CD4-positive, alpha-beta memory T cell (primary cell): ENCODE measurements around the gene CFAP410. TPM values are rescaled to one million over a fixed set of nuclear protein-coding genes. Genes with fewer than 3 reads are reported as not detected.

Experiments
- CTCF ChIA-PET: fragments of 350-600 bp; sonication (Branson Sonifier 250); formaldehyde crosslinking; loops from one replicate; lab custom pipeline; 2021; ENCODE audit warnings: inconsistent platforms; ENCODE audit not compliant: partially characterized antibody; lab: Charles Lee
- POLR2A ChIA-PET: fragments of 350-600 bp; sonication (Branson Sonifier 250); formaldehyde crosslinking; loops from one replicate; lab custom pipeline; 2021; ENCODE audit not compliant: partially characterized antibody; lab: Charles Lee
- DNase-seq, 5 donors: peaks; one replicate each; pipeline versions ENCODE4 v3.0.0 to v3.0.0-alpha.2; 2020 to 2022; ENCODE audit warnings: mixed read lengths in 1 of 5
- H3K27ac ChIP-seq: one replicate; pipeline ENCODE4 v1.7.0; 2013; ENCODE audit warnings: low read depth, low read length
- H3K27me3 ChIP-seq: 2 replicates; pipeline ENCODE4 v1.7.0; 2013; ENCODE audit warnings: mild to moderate bottlenecking, low read length, moderate library complexity; ENCODE audit not compliant: insufficient read depth
- H3K36me3 ChIP-seq: 2 replicates; pipeline ENCODE4 v1.7.0; 2013; ENCODE audit warnings: mild to moderate bottlenecking, low read length, moderate library complexity; ENCODE audit not compliant: insufficient read depth
- H3K4me1 ChIP-seq: 2 replicates; pipeline ENCODE4 v1.7.0; 2013; ENCODE audit warnings: mild to moderate bottlenecking, low read length, moderate library complexity; ENCODE audit not compliant: insufficient read depth
- H3K4me3 ChIP-seq, 2 donors: one replicate each; pipeline ENCODE4 v1.7.0; 2013; ENCODE audit warnings: low read length in 2 of 2, mild to moderate bottlenecking in 1 of 2
- H3K9me3 ChIP-seq, 2 donors: one replicate each; pipeline ENCODE4 v1.7.0; 2013; ENCODE audit warnings: low read length in 2 of 2, control low read depth in 1 of 2; ENCODE audit not compliant: control insufficient read depth in 1 of 2
- H3K27ac Mint-ChIP-seq, 7 donors: one replicate each; pipeline ENCODE4 v1.8.0; 2020 to 2021; ENCODE audit warnings: mixed read lengths in 7 of 7, mild to moderate bottlenecking in 6 of 7, inconsistent platforms in 3 of 7, moderate library complexity in 3 of 7
- H3K27me3 Mint-ChIP-seq, 2 donors: one replicate each; pipeline ENCODE4 v1.8.0; 2020 to 2021; ENCODE audit warnings: mixed read lengths in 2 of 2
- H3K36me3 Mint-ChIP-seq, 2 donors: one replicate each; pipeline ENCODE4 v1.8.0; 2020 to 2021; ENCODE audit warnings: mixed read lengths in 2 of 2, inconsistent platforms in 1 of 2, mild to moderate bottlenecking in 1 of 2
- H3K4me1 Mint-ChIP-seq, 4 donors: one replicate each; pipeline ENCODE4 v1.8.0; 2020 to 2021; ENCODE audit warnings: mixed read lengths in 4 of 4, mild to moderate bottlenecking in 1 of 4
- H3K4me3 Mint-ChIP-seq, 8 donors: one replicate each; pipeline ENCODE4 v1.8.0; 2020 to 2021; ENCODE audit warnings: mixed read lengths in 8 of 8, mild to moderate bottlenecking in 7 of 8, moderate library complexity in 6 of 8, inconsistent platforms in 3 of 8
- H3K9me3 Mint-ChIP-seq, 8 donors: one replicate each; pipeline ENCODE4 v1.8.0; 2020 to 2021; ENCODE audit warnings: mixed read lengths in 8 of 8, mild to moderate bottlenecking in 5 of 8, inconsistent platforms in 3 of 8, moderate library complexity in 1 of 8
- intact Hi-C: fragments of 100-400 bp; cut with micrococcal nuclease; formaldehyde crosslinking; loops from one replicate; pipeline ENCODE4 v1.15.1; 2023
- polyA plus RNA-seq, 2 donors: library from polyadenylated mRNA; unstranded; fragments of 300-500 nt; fragmentation: Illumina TruSeq; gene quantifications; one replicate each; pipeline ENCODE4 v1.2.3, GENCODE V29; 2021
- total RNA-seq, 2 experiments: library from RNA; stranded (reverse); gene quantifications; one replicate each; pipeline ENCODE4 v1.2.3, GENCODE V29; 2021

CFAP410 gene
- total and polyA plus RNA-seq, 4 experiments from 2014 or later: 20.1 to 55.2 (median 42.0) TPM

DNA sequence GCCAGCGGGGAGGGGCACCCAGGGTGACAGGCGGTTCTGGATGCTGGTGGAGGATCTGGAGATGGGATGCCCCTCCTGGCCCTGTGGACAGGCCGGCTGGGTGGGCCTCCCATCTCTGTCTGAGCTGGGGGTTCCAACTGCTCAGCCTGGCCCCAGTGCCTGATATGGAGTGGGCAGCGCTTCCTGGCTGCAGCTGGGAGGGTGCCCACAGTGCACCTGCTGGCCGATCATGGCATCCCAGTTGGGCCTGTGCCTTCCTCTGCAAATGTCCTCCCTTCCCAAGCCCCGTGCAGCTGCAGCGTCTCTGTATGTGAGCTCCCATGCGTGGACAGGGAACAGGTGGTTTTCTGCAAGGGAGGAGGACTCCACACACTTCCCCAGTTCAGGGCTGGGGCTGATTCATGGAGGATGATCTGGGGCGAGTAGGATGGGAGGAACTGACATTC, 37.2 kb downstream of the CFAP410 start:
- H3K4me1 ChIP-seq: peaks cover 69% of the 10 kb centered on the region
- CTCF ChIA-PET: no interaction called here
- POLR2A ChIA-PET: interaction anchor here (0.6 to 1.2 kb wide), 3 partner anchors 14 to 38 kb away, joined by 3 read pairs; partner anchors contain the start of gene CFAP410
- no peak overlapping the region for H3K27ac ChIP-seq
- peaks cover 22 to 75% (median 53%) of the 10 kb centered on the region in 4 donors for H3K4me1 Mint-ChIP-seq
- H3K4me3 ChIP-seq: no peak overlapping the region
- H3K27me3 ChIP-seq: no peaks in the 10 kb centered on the region
- H3K36me3 ChIP-seq: no peaks in the 10 kb centered on the region
- intact Hi-C loops: no loop called here
- peak overlapping the region; percentile 43 to 85 (median 67) for H3K4me3 Mint-ChIP-seq
- peaks cover 0 to 2% (median 0%) of the 10 kb centered on the region in 8 donors for H3K9me3 Mint-ChIP-seq
- H3K9me3 ChIP-seq: no peaks in the 10 kb centered on the region
- H3K27me3 Mint-ChIP-seq: no peaks in the 10 kb centered on the region
- H3K27ac Mint-ChIP-seq: peak overlapping the region in 5 of 7 donors; percentile 3 to 85 (median 65)
- peaks cover 0 to 16% of the 10 kb centered on the region in 2 donors for H3K36me3 Mint-ChIP-seq
- no peak for DNase-seq

DNA sequence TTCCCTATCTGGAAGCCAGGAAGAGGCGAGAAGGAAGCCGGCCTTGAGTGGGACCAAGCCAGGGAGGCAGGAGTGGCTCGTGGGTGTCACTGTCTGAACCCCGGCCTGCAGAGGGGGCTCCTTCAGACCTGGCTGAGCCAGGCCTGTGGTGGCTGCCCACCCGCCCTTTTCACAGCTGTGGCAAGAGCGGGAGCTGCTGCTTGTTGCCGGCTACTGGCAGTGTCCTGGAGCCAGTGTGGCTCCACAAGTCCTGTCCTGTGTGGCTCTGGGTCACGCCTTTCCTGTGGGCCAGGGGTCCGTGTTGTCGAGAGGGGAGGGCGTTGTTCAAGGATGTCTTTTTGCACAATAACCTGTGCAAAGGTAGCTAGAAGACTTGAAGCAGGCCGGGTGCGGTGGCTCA, 38.0 kb downstream of the CFAP410 start:
- POLR2A ChIA-PET: interaction anchor here (0.6 to 1.2 kb wide), 3 partner anchors 15 to 500 kb away, joined by 3 read pairs; partner anchors contain the start of gene UBE2G2
- Histone ChIP-seq H3K36me3 (no peaks in the 10 kb centered on the region), H3K9me3 (no peaks in the 10 kb centered on the region), H3K27ac (peak overlapping the region; percentile 61), H3K27me3 (no peaks in the 10 kb centered on the region), H3K4me1 (peaks cover 69% of the 10 kb centered on the region), H3K4me3 (peak overlapping the region; percentile 57 to 67)
- peaks cover 0 to 2% (median 0%) of the 10 kb centered on the region in 8 donors for H3K9me3 Mint-ChIP-seq
- H3K4me3 Mint-ChIP-seq: peak overlapping the region; percentile 80 to 86 (median 82)
- H3K27me3 Mint-ChIP-seq: no peaks in the 10 kb centered on the region
- peak in 1 of 5 donors; percentile 33 for DNase-seq
- intact Hi-C loops: no loop called here
- peaks cover 22 to 71% (median 53%) of the 10 kb centered on the region in 4 donors for H3K4me1 Mint-ChIP-seq
- peak overlapping the region; percentile 52 to 86 (median 61) for H3K27ac Mint-ChIP-seq
- CTCF ChIA-PET: no interaction called here
- peaks cover 0 to 14% of the 10 kb centered on the region in 2 donors for H3K36me3 Mint-ChIP-seq

- Mint-ChIP-seq H3K27ac (peak overlapping the region in 6 of 7 donors; percentile 52 to 86 (median 72)), H3K9me3 (peaks cover 0 to 2% (median 0%) of the 10 kb centered on the region in 8 donors), H3K4me3 (peak overlapping the region; percentile 80 to 86 (median 82)), H3K4me1 (peaks cover 23 to 70% (median 55%) of the 10 kb centered on the region in 4 donors), H3K36me3 (peaks cover 0 to 14% of the 10 kb centered on the region in 2 donors), H3K27me3 (no peaks in the 10 kb centered on the region)
- Histone ChIP-seq H3K27me3 (no peaks in the 10 kb centered on the region), H3K27ac (peak overlapping the region; percentile 61), H3K9me3 (no peaks in the 10 kb centered on the region), H3K4me1 (peaks cover 72% of the 10 kb centered on the region), H3K4me3 (peak overlapping the region; percentile 57 to 67), H3K36me3 (no peaks in the 10 kb centered on the region)
- ChIA-PET POLR2A (interaction anchor here (1.2 kb wide), 1 partner anchor 501 kb away, joined by 3 read pairs; the partner anchor contains the start of gene UBE2G2), CTCF (no interaction called here)
- DNase-seq: peak; percentile 32 to 56 (median 37)
- intact Hi-C loops: no loop called here
Observed at GRCh38 chr21:44300262-44300959, 38.8 kb downstream of the CFAP410 start.

DNA sequence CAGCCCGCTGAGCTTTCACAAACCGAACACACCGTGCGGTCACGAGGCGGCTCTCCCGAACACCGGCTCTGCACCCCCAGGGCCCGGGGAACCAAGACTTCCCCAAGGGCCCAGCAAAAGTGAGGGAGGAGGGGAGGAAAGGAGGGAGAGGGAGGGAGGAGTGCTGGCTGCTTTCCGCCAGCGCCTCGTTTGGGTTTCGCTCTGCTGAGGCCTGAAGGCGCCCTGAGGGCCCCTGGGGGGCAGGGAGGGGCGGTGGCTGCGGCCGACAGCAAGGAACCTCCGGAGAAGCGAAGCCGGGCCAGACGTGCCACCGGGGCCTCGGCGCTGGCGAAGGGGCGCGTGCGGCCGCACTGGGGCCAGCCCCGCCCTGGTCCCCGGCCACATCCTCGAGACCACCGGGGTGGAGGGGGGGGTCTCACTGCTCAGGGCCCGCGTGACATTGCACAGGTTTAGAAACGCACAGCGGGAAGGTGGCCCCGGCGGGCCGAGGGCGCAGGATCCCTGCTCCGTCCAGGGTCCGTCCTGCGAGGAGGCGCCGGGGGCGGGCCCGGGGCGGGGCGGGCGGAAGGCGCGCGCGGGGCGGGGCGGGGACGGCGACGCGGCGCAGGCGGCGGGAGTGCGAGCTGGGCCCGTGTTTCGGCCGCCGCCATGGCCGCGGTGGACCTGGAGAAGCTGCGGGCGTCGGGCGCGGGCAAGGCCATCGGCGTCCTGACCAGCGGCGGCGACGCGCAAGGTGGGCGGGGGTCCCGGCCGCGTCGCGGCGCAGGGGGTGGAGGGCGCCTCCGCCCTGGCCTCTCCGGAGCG, 39.5 kb downstream of the CFAP410 start, which contains the start of gene PFKL:
TSS of gene PFKL (plus strand) at position 596 of the 804 bp plus-strand sequence. CDS start at position 649, 53 bp downstream.
- POLR2A ChIA-PET: interaction anchor here (1.2 kb wide), 1 partner anchor 216 kb away, joined by 3 read pairs; no protein-coding TSS in a partner anchor
- Histone ChIP-seq H3K27me3 (no peaks in the 10 kb centered on the region), H3K9me3 (no peaks in the 10 kb centered on the region), H3K27ac (peak within 1 kb of the TSS; percentile 74), H3K4me1 (peaks cover 74% of the 10 kb centered on the region), H3K4me3 (peak within 1 kb of the TSS; percentile 57 to 68), H3K36me3 (no peaks in the 10 kb centered on the region)
- Mint-ChIP-seq H3K4me3 (peak within 1 kb of the TSS; percentile 82 to 94 (median 92)), H3K27ac (peak within 1 kb of the TSS; percentile 91 to 97 (median 94)), H3K4me1 (peaks cover 22 to 67% (median 53%) of the 10 kb centered on the region in 4 donors), H3K9me3 (peaks cover 0 to 2% (median 0%) of the 10 kb centered on the region in 8 donors), H3K36me3 (peaks cover 0 to 9% of the 10 kb centered on the region in 2 donors), H3K27me3 (no peaks in the 10 kb centered on the region)
- CTCF ChIA-PET: interaction anchor here (1.5 to 2.7 kb wide), 2 partner anchors 9 to 38 kb away, joined by 3 to 9 read pairs; partner anchors contain the start of gene DNMT3L
- intact Hi-C loops: no loop called here
- DNase-seq: peak; percentile 37 to 64 (median 54)

DNA sequence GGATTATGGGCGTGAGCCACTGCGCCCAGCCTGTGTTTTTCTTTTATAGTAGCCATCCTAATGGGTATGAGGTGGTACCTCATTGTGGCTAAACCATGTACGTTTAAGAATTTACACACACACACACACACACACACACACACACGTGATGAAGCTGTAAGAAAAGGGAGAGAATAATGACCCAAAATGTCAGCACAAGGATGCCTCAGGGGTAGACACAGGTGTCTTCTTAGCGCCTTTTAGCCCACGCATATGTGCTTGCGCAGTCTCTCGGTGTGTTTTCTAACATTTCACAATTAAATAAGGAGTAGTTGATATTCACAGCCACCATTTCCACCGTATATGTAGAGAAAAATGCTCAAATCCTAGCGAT, 40.1 kb downstream of the CFAP410 start:
- H3K27ac Mint-ChIP-seq: peak overlapping the region; percentile 91 to 97 (median 94)
- no peaks in the 10 kb centered on the region for H3K27me3 Mint-ChIP-seq
- H3K9me3 Mint-ChIP-seq: peaks cover 0 to 2% (median 0%) of the 10 kb centered on the region in 8 donors
- H3K4me3 Mint-ChIP-seq: peak overlapping the region; percentile 82 to 94 (median 92)
- intact Hi-C loops: no loop called here
- Histone ChIP-seq H3K27ac (peak overlapping the region; percentile 74), H3K4me1 (peaks cover 74% of the 10 kb centered on the region), H3K4me3 (peak overlapping the region; percentile 34 to 68), H3K9me3 (no peaks in the 10 kb centered on the region), H3K27me3 (no peaks in the 10 kb centered on the region), H3K36me3 (no peaks in the 10 kb centered on the region)
- POLR2A ChIA-PET: interaction anchor here (1.2 kb wide), 1 partner anchor 216 kb away, joined by 3 read pairs; no protein-coding TSS in a partner anchor
- H3K36me3 Mint-ChIP-seq: peaks cover 0 to 9% of the 10 kb centered on the region in 2 donors
- CTCF ChIA-PET: interaction anchor here (1.5 to 3.0 kb wide), 3 partner anchors 10 to 215 kb away, joined by 3 to 17 read pairs (median 9); partner anchors contain the start of gene DNMT3L
- peaks cover 24 to 65% (median 52%) of the 10 kb centered on the region in 4 donors for H3K4me1 Mint-ChIP-seq
- DNase-seq: peak in 4 of 5 donors; percentile 26 to 46 (median 34)

GRCh38 chr21:44298301-44298700, 40.9 kb downstream of the CFAP410 start:
- no peaks in the 10 kb centered on the region for H3K9me3 ChIP-seq
- intact Hi-C loops: no loop called here
- peaks cover 72% of the 10 kb centered on the region for H3K4me1 ChIP-seq
- H3K4me3 ChIP-seq: no peak overlapping the region
- Mint-ChIP-seq H3K27ac (peak overlapping the region; percentile 83 to 94 (median 89)), H3K36me3 (peaks cover 0 to 4% of the 10 kb centered on the region in 2 donors), H3K9me3 (peaks cover 0 to 2% (median 0%) of the 10 kb centered on the region in 8 donors), H3K4me3 (peak overlapping the region; percentile 36 to 94 (median 68)), H3K4me1 (peaks cover 21 to 58% (median 45%) of the 10 kb centered on the region in 4 donors), H3K27me3 (no peaks in the 10 kb centered on the region)
- no peaks in the 10 kb centered on the region for H3K27me3 ChIP-seq
- peak overlapping the region; percentile 36 for H3K27ac ChIP-seq
- CTCF ChIA-PET: interaction anchor here (0.7 to 3.0 kb wide), 14 partner anchors 9 to 613 kb away, joined by 3 to 17 read pairs (median 4); partner anchors contain the start of gene DNMT3L
- DNase-seq: peak in 4 of 5 donors; percentile 12 to 47 (median 36)
- no peaks in the 10 kb centered on the region for H3K36me3 ChIP-seq
- POLR2A ChIA-PET: interaction anchor here (1.0 to 1.8 kb wide), 3 partner anchors 41 to 230 kb away, joined by 3 to 10 read pairs (median 3); partner anchors contain the start of gene CFAP410
